ENCODE data around the gene HOXA6. TPM values are rescaled to one million over a fixed set of nuclear protein-coding genes. Genes with fewer than 3 reads are reported as not detected.
A peak's percentile ranks its signal among the peaks of the same experiment; 100 is the strongest.

The HOXA6 gene
- total and polyA plus RNA-seq, 4 donors: 0.97 to 7.6 (median 6.3) TPM; not detected in 1

DNA sequence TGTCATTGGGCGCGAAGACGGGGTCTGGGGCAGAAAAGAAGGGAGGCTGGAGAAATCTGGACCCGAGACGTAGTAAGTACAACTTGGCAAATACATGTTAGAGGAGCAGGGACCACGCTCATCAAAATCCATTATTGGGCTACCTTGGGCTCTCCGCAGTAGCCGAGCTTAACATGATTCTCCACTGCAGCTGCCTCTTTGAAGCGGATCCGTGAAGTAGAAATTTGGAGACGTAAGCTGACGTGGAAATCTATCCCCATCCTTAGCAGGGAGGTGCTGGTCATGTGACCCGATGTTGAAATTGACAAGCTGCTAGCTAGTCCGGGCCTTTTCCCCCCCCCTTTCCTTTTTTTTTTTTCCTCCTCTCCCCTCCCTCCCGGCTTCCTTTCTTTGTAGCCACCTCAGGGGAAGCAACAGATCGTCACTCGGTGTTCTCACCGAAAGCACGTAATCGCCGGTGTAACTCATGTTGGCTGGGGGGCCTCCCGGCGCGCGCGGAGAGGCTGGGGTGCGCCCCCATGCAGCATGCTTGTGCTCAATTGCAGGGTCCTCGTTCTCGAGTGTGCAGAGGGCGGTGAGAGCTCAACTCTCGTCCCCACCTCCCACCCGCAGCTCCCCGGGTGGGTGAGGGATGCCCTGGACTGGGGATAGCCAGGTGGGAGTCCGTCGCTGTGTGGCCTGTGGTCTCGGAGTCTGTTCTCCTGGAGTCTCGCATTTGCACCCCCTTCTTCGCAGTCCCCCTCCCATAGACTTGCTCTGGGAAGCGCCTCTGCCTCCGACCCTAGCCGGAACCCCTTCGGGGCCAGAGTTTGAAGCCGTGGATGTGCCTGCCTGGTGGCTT is 37.7 kb upstream of the HOXA6 start, which contains the start of gene HOXA11:
Gene HOXA11, minus strand, starts transcription at position 220 of the 841 bp plus-strand sequence. Its CDS starts 88 bp downstream, at position 132.
- DNase-seq (peak; percentile 41 to 69), ATAC-seq (ENCODE audit: low FRiP score) (peak; percentile 24)
- intact Hi-C loops (cut with DNase I): no loop called here
- no peaks in the 10 kb centered on the region for H3K9me3 ChIP-seq (ENCODE audit: control insufficient read depth, low read length)
- H3K27ac ChIP-seq (ENCODE audit: low read depth in 1 of 2, low read length in 2 of 2): no peak within 1 kb of the TSS
- H3K4me3 ChIP-seq (ENCODE audit: low read length in 2 of 2): no peak within 1 kb of the TSS
- WGBS, 2 donors: 13 to 14% methylated on average over 43 of the region's 43 CpGs
- no peaks in the 10 kb centered on the region for H3K36me3 ChIP-seq (ENCODE audit: control insufficient read depth in 1 of 2, insufficient read depth in 2 of 2, low read length in 1 of 2)
- no peaks in the 10 kb centered on the region for H3K27me3 ChIP-seq (ENCODE audit: control insufficient read depth in 1 of 2, insufficient read depth in 2 of 2, low read length in 1 of 2)
- H3K4me1 ChIP-seq (ENCODE audit: control insufficient read depth in 1 of 2, insufficient read depth in 2 of 2, low read length in 2 of 2): no peaks in the 10 kb centered on the region

DNA sequence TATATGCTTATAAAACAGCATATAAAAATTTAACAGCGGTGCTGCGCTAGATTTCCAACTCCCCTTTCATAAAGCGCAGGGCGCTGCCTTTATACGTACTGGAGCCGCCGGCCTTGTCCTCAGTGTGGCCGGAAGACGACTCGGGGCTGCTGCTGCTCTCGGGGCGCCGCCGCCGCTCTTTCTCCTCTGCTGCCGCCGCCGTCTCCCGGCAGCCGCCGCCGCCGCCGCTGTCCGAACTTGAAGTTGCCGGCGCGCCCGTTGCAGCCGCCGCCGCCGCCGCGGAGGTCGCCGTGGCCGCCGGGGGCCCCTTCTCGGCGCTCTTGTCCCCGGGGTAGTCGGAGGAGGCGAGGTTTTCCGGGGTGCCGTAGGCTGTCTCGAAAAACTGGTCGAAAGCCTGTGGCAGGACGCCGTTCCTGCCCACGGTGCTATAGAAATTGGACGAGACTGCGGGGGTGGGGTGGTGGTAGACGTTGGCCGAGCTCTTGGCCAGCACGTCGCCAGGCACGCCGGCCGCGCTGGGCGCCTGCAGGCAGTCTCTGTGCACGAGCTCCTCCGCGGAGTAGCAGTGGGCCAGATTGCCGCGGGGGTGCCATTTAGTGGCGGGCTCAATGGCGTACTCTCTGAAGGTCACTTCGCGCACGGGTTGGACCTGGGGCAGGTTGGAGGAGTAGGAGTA is 36.9 kb upstream of the HOXA6 start:
- no peaks in the 10 kb centered on the region for H3K9me3 ChIP-seq (ENCODE audit: control insufficient read depth, low read length)
- DNase-seq (peak; percentile 58 to 80), ATAC-seq (ENCODE audit: low FRiP score) (no peak)
- no peaks in the 10 kb centered on the region for H3K4me1 ChIP-seq (ENCODE audit: control insufficient read depth in 1 of 2, insufficient read depth in 2 of 2, low read length in 2 of 2)
- H3K36me3 ChIP-seq (ENCODE audit: control insufficient read depth in 1 of 2, insufficient read depth in 2 of 2, low read length in 1 of 2): no peaks in the 10 kb centered on the region
- 2 to 3% methylated on average over 51 to 72 of the region's 72 CpGs for WGBS, 2 donors
- H3K4me3 ChIP-seq (ENCODE audit: low read length in 2 of 2): no peak overlapping the region
- H3K27me3 ChIP-seq (ENCODE audit: control insufficient read depth in 1 of 2, insufficient read depth in 2 of 2, low read length in 1 of 2): no peaks in the 10 kb centered on the region
- intact Hi-C loops (cut with DNase I): no loop called here
- H3K27ac ChIP-seq (ENCODE audit: low read depth in 1 of 2, low read length in 2 of 2): no peak overlapping the region

DNA sequence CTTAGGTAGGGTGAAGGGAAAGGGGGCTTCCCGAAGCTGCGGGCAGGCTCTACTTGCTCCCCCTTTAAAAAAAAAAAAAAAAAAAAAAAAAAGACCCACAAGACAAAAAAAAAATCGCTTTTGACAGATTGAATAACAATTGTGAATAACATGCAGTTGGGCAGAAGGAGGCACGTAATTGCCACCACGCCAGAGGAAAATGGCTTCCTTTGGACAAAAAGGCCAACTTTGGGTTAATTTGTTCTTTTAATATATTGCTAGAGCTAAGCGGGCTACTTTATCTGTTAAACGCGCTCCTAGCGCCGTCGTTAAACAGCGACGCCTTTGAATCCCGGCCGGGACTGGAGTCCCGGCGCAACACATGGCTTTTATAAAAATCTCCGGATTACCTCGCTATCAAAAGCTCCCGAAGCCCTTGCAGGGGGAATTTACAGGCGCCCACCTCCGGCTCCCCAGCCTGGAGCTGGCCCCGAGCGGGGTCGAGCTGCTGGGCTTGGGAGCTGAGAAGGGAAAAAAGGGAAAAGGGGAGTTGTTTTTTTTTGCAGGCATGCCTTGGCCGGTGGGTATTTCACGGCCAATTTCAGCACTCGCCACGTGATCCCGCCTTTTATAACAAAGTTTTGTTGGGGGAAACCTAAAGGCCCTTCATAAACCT is 36.2 kb upstream of the HOXA6 start:
- H3K27ac ChIP-seq (ENCODE audit: low read depth in 1 of 2, low read length in 2 of 2): no peak overlapping the region
- H3K4me3 ChIP-seq (ENCODE audit: low read length in 2 of 2): no peak overlapping the region
- no peak for DNase-seq
- H3K27me3 ChIP-seq (ENCODE audit: control insufficient read depth in 1 of 2, insufficient read depth in 2 of 2, low read length in 1 of 2): no peaks in the 10 kb centered on the region
- no peaks in the 10 kb centered on the region for H3K36me3 ChIP-seq (ENCODE audit: control insufficient read depth in 1 of 2, insufficient read depth in 2 of 2, low read length in 1 of 2)
- WGBS, 2 donors: 11% methylated on average over 30 of the region's 30 CpGs
- ATAC-seq (ENCODE audit: low FRiP score): no peak
- H3K9me3 ChIP-seq (ENCODE audit: control insufficient read depth, low read length): no peaks in the 10 kb centered on the region
- intact Hi-C loops (cut with DNase I): no loop called here
- no peaks in the 10 kb centered on the region for H3K4me1 ChIP-seq (ENCODE audit: control insufficient read depth in 1 of 2, insufficient read depth in 2 of 2, low read length in 2 of 2)

DNA sequence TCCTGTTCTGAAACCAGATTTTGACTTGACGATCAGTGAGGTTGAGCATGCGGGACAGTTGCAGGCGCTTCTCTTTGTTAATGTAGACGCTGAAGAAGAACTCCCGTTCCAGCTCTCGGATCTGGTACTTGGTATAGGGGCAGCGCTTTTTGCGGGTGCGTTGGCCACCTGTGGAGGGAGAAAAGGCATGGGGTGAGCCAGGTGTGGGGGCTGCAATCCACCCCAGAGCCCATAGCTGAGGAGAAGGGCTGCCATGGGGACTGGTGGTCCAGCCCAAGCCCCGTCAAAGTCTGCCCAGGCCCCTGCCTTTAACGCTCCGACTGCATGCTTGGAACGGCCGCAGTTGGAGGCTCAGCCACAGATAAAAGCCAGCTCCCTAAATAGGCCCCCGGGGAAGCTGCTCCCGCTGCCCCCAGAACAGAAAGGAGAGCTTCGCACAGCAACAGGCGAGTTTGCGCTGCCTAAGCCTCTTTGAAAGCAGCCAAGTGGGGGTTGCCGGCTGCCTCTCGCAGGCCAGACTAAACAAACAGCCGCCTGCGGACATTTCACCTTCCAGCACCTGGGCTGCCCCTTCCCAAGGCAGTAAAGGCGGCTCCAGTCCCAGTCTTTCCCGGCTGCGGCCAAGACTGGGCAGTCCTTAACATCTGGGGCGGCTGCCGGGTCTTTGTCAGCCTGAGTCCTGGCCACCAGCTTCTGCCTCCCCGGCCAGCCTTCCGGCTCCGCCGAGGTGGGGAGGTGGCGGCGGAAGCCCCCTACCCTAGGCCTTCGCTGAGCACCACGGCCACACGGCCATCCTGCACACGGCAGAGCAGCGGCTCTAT is 35.5 kb upstream of the HOXA6 start:
- no peaks in the 10 kb centered on the region for H3K27me3 ChIP-seq (ENCODE audit: control insufficient read depth in 1 of 2, insufficient read depth in 2 of 2, low read length in 1 of 2)
- peak in 1 of 2 donors; percentile 73 for DNase-seq
- intact Hi-C loops (cut with DNase I): no loop called here

DNA sequence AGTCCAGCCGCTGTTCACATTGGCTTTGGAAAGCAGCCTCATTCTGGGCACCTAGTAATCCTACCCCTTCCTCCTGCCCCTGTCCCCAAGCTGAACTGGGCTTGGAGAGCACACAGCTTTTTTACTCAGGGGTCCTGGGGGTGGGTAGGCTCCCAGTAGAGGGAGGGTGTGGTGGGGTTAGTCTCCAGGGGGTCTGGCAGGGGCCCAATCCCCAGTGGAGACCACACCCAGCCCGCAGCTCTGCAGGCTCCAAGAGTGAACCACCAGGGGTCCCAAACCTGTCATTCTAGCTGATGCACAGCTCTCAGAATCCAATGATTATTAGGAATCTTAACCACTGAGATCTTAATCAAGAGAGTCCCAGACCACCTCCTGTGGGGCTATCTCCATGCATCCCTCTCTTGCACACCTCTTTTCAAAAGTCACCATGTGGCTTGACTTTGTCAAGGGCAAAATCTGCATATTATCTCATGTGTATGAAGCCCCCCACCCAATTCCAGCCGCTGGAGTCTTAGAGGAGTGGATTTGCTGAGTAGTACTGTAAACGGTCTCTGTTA is 34.8 kb upstream of the HOXA6 start:
- ATAC-seq (ENCODE audit: low FRiP score): no peak
- WGBS, 2 donors: 46 to 48% methylated on average over 4 of the region's 4 CpGs
- H3K36me3 ChIP-seq (ENCODE audit: control insufficient read depth in 1 of 2, insufficient read depth in 2 of 2, low read length in 1 of 2): no peaks in the 10 kb centered on the region
- no peak overlapping the region for H3K27ac ChIP-seq (ENCODE audit: low read depth in 1 of 2, low read length in 2 of 2)
- H3K4me3 ChIP-seq (ENCODE audit: low read length in 2 of 2): no peak overlapping the region
- H3K9me3 ChIP-seq (ENCODE audit: control insufficient read depth, low read length): no peaks in the 10 kb centered on the region
- DNase-seq: peak; percentile 44 to 45
- intact Hi-C loops (cut with DNase I): no loop called here
- H3K27me3 ChIP-seq (ENCODE audit: control insufficient read depth in 1 of 2, insufficient read depth in 2 of 2, low read length in 1 of 2): no peaks in the 10 kb centered on the region
- H3K4me1 ChIP-seq (ENCODE audit: control insufficient read depth in 1 of 2, insufficient read depth in 2 of 2, low read length in 2 of 2): no peaks in the 10 kb centered on the region

More for the DNA sequence above, 35.5 kb upstream of the HOXA6 start:
- no peaks in the 10 kb centered on the region for H3K9me3 ChIP-seq (ENCODE audit: control insufficient read depth, low read length)
- WGBS, 2 donors: 19 to 20% methylated on average over 39 of the region's 39 CpGs
- H3K36me3 ChIP-seq (ENCODE audit: control insufficient read depth in 1 of 2, insufficient read depth in 2 of 2, low read length in 1 of 2): no peaks in the 10 kb centered on the region
- no peaks in the 10 kb centered on the region for H3K4me1 ChIP-seq (ENCODE audit: control insufficient read depth in 1 of 2, insufficient read depth in 2 of 2, low read length in 2 of 2)
- no peak for ATAC-seq (ENCODE audit: low FRiP score)
- H3K27ac ChIP-seq (ENCODE audit: low read depth in 1 of 2, low read length in 2 of 2): no peak overlapping the region
- H3K4me3 ChIP-seq (ENCODE audit: low read length in 2 of 2): no peak overlapping the region

DNA sequence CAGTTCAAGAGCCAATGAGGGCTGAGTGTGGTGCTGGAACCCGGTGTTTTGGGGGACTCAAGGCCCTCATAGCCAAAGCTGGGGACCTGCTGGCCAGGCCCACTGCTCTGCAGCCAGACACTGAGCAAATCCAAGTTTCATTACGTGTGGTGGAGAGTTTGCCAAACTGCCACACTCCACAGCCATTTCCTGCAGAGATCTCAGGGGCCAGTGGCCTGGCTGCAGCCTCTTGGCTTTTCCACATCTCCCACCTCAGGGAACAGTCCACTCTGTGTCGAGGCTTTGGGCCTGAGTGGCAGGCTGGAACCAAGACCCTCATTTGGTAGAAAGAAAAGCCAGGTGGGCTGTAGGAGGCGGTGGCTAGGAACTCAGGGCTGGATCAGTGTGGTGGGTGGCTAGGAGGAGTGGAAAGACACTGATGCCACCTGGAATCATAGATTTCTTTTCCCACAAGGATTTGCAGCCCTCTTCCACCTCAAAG is 34.3 kb upstream of the HOXA6 start:
- no peaks in the 10 kb centered on the region for H3K27me3 ChIP-seq (ENCODE audit: control insufficient read depth in 1 of 2, insufficient read depth in 2 of 2, low read length in 1 of 2)

DNA sequence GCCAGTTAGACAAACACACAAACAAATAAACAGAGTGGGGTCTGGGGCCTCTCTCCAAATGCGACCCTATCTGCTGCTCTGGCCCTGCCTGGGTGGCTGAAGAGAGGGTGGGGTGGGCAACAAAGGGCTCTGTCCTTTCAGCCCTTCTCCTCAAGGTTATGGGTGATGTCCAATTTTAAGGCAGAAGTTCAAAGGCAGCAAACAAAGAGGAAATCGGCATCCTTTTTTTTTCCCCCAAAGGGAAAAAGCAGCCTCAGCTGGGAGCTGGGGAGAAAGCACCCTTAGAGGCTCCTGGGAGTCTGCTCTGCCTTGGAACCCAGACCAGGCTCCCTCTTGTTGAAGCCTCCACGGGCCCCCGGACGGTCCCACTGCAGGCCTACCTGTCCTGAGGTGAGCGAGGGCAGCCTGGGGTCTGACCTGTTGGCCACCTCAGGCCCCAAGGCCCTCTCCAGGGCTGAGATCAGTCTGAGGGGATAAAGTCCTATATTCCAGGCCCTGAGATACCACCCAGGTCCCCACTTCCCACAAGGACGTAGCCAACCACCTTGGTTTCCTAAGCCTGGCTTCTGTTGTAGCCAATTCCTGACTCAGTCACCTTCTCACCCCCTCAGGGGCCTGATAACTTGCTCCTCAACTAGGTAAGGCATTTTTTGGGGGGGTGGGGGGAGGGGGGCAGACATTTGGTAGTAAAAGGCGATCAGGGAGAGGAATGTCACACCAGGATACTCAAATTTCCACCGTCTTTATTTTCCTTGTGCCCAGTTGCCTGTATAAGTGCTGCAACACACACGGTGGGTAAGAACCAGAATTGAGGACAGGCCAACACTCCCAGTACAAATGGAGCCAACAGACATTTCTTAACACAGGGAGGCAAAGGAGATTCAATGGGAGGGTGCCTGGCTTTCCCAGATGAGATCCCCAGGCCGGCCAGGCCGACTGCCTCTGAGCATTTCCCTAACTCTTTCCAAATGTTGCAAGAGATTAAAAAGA is 33.2 kb upstream of the HOXA6 start:
- no peaks in the 10 kb centered on the region for H3K27me3 ChIP-seq (ENCODE audit: control insufficient read depth in 1 of 2, insufficient read depth in 2 of 2, low read length in 1 of 2)
- H3K9me3 ChIP-seq (ENCODE audit: control insufficient read depth, low read length): no peaks in the 10 kb centered on the region
- 92 to 97% methylated on average over 12 of the region's 12 CpGs for WGBS, 2 donors
- H3K36me3 ChIP-seq (ENCODE audit: control insufficient read depth in 1 of 2, insufficient read depth in 2 of 2, low read length in 1 of 2): no peaks in the 10 kb centered on the region
- no peak overlapping the region for H3K4me3 ChIP-seq (ENCODE audit: low read length in 2 of 2)
- ATAC-seq (ENCODE audit: low FRiP score) (no peak), DNase-seq (peak in 1 of 2 donors; percentile 62)
- H3K4me1 ChIP-seq (ENCODE audit: control insufficient read depth in 1 of 2, insufficient read depth in 2 of 2, low read length in 2 of 2): no peaks in the 10 kb centered on the region
- intact Hi-C loops (cut with DNase I): no loop called here
- no peak overlapping the region for H3K27ac ChIP-seq (ENCODE audit: low read depth in 1 of 2, low read length in 2 of 2)

More for the DNA sequence above, 34.3 kb upstream of the HOXA6 start:
- no peaks in the 10 kb centered on the region for H3K4me1 ChIP-seq (ENCODE audit: control insufficient read depth in 1 of 2, insufficient read depth in 2 of 2, low read length in 2 of 2)
- no peak for ATAC-seq (ENCODE audit: low FRiP score)
- 82% methylated on average over 4 of the region's 4 CpGs for WGBS, 2 donors
- H3K27ac ChIP-seq (ENCODE audit: low read depth in 1 of 2, low read length in 2 of 2): no peak overlapping the region
- no peaks in the 10 kb centered on the region for H3K9me3 ChIP-seq (ENCODE audit: control insufficient read depth, low read length)
- H3K36me3 ChIP-seq (ENCODE audit: control insufficient read depth in 1 of 2, insufficient read depth in 2 of 2, low read length in 1 of 2): no peaks in the 10 kb centered on the region
- intact Hi-C loops (cut with DNase I): no loop called here
- H3K4me3 ChIP-seq (ENCODE audit: low read length in 2 of 2): no peak overlapping the region
- DNase-seq: peak in 1 of 2 donors; percentile 44

Data from aorta (tissue), 5 donors.